GM20000 (cell line): ENCODE data around the gene KITLG.
"Not testable (repeated sequence)": the region's sequence is repeated elsewhere in the genome, so short reads cannot be mapped to it uniquely, and the experiment has no call there.

Source experiments
- DNase-seq: peaks from one replicate; pipeline ENCODE4 v3.0.0; 2012; ENCODE audit warnings: low spot score
- TF ChIP-seq, protein P1 (sequence below): IDR thresholded peaks from 2 replicates; pipeline ENCODE4 v1.5.1; 2012; ENCODE audit warnings: mild to moderate bottlenecking, control low read depth; ENCODE audit errors: extremely low read depth, missing control alignments

The KITLG gene

DNA sequence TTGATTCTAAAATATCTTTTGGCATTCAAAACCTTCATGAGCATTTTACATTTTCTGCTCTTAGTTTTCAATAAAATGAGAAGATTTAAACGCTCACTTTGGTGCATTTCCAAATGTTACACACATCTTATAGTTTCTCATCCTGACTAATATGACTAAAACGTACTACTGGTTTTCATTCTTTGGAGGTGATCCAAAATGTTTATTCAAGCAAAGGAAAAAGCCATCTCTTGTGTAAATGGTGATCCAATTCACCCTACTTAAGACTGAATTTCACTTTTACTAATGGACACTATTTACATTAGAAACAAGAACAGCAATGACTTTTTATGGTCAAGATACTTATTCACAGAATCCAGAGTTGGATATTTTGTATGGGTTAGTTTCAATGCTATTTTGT, 86.6 kb downstream of the KITLG start:
- DNase-seq = no peak
- TF ChIP-seq, protein P1, sequence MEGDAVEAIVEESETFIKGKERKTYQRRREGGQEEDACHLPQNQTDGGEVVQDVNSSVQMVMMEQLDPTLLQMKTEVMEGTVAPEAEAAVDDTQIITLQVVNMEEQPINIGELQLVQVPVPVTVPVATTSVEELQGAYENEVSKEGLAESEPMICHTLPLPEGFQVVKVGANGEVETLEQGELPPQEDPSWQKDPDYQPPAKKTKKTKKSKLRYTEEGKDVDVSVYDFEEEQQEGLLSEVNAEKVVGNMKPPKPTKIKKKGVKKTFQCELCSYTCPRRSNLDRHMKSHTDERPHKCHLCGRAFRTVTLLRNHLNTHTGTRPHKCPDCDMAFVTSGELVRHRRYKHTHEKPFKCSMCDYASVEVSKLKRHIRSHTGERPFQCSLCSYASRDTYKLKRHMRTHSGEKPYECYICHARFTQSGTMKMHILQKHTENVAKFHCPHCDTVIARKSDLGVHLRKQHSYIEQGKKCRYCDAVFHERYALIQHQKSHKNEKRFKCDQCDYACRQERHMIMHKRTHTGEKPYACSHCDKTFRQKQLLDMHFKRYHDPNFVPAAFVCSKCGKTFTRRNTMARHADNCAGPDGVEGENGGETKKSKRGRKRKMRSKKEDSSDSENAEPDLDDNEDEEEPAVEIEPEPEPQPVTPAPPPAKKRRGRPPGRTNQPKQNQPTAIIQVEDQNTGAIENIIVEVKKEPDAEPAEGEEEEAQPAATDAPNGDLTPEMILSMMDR = no peak

DNA sequence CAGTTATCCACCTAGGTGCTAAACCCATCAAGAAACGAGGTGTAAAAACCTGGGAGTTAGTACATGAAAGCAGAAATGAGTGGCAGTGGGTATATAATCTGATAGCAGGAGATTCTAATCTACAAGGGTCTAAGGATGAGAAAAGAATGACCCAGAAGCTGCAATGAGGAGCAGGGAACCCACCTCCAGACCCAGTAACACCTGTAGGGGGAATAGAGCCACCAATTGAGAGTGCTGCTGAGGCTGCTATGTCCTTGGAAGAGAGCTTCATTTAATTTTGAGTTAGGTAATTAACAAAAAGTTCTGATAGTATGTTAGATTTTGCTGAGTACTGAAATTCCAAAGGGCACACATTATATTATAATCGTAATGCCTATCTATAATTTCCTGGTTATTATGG, 89.8 kb downstream of the KITLG start:
- no peak for DNase-seq
- TF ChIP-seq, protein P1 = no peak

DNA sequence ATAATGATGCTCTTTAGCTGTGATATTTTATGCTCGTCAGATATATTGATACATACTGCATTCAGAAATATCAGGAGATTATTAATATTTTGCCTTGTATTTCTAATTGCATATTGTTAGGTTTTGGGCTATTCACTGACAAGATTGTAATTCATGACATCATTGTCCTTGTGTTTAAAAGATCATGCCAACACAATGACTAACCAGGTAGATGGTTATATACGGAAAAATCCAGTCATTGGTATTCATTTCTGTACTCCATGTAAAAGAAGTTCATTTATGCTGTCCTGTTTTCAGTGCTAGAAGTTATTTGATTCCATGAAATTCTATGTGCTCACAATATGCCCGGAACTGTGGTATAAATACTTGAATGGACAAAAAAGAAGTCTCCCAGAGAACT, 107.5 kb downstream of the KITLG start:
- no peak for DNase-seq
- TF ChIP-seq, protein P1 = no peak

DNA sequence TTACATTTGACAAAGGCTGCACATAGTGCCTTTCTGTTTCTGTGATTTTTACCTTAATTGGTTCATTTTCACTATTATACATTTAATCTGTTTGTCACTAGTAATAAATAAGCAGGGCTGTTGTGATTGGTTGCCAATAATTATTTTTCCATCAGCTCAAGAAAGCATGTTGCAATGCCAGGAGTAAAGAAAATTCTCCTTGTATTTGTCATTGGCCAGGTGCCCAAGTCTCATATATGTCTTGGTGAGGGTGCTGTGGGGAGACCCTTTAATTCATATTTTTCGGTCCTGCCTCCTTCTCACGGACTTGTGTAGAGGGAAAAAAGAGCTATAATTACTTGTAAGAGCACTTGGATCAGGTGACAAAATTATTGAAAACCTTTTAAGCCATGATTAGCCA, 108.0 kb downstream of the KITLG start:
- DNase-seq = no peak
- TF ChIP-seq, protein P1 = no peak

DNA sequence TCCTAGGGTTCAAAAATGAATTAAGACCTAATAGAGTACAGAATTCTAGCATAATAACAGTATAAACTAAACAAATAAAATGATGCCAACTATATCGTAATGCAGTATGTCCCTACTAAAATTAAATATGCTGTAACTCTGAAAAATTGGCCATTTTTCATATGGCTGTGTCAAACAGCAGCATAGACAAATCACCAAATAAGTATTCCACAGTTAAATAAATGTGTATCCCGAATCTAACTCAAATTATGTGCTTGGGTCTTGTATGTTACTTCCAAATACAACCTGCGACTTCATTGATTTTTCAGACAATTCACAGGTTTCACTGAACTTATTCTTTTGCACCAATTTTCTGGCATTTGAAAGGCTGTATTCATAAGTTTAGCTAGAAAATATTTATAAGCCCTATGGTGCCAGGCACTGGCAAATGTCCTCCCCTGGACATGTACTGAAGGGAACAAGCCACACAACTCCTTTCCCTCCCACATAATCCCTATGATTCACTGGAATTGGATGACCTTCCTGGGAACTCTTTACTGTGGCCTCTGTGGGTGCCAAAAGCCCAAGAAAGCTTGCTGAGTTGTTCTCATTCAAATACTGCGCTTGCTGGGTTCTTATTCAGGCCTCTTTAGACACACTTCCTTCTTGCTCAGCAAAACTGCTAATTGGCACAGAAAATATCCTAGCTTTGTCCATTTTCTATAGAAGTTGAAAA, 108.8 kb downstream of the KITLG start:
- TF ChIP-seq, protein P1 = no peak
- DNase-seq = no peak

DNA sequence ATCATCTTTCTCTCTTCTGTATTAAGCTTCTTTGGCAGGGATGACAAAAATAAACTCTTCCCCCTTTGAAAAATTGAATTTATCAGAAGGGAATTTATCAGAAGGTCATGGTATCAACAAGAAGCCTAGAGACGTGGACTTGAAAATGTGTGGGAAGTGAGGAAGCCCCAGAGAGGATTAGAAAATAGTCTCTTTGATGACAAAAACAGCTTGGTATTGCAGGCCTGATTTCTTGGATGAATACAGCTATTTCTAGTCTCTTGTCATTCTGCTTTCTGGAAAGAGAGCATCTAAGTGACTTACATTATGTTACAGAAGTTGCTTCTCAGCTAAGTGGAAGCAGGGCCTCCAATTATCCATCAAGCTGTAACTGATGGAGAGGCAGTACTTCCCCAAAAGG, 111.1 kb downstream of the KITLG start:
- TF ChIP-seq, protein P1 = no peak
- no peak for DNase-seq

DNA sequence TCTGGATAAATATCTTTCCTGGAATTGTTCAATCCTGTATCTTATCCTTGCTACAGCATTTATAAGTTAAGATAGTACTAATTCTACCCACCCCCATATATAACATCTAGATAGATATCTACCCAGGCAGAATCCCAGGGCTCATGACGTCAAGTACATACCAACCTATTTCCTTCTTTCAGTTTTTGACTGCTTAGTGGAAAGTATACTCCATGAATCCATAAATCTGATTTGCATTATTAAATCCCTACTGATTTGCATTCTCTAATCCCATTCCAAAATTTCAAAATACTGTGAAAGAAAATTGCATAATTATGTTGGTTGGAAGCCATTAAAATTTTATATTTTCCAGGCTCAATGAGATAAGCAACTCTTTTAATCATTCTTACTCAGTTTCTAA, 111.7 kb downstream of the KITLG start:
- no peak for DNase-seq
- TF ChIP-seq, protein P1 = no peak

DNA sequence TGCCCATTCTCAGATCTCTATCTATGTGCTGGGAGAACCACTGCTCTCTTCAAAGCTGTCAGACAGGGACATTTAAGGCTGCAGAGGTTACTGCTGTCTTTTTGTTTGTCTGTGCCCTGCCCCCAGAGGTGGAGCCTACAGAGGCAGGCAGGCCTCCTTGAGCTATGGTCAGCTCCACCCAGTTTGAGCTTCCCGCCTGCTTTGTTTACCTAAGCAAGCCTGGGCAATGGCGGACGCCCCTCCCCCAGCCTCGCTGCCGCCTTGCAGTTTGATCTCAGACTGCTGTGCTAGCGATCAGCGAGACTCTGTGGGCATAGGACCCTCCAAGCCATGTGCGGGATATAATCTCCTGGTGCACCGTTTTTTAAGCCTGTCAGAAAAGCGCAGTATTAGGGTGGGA, 113.6 kb downstream of the KITLG start:
- not testable (repeated sequence) for DNase-seq
